Fibroblast of lung (primary cell): ENCODE results near the gene IL17B. TPM values are rescaled to one million over a fixed set of nuclear protein-coding genes. Genes with fewer than 3 reads are reported as not detected.
A peak's percentile ranks its signal among the peaks of the same experiment; 100 is the strongest.

Experiments
- DNase-seq, 2 donors: peaks; one replicate each; pipeline versions ENCODE4 v3.0.0 to v3.0.0-alpha.2; 2010; ENCODE audit warnings: low read depth in 2 of 2
- H2AFZ ChIP-seq: 2 replicates; pipeline ENCODE4 v1.5.1; 2012; ENCODE audit warnings: low read length, control low read depth, inconsistent platforms
- H3K27ac ChIP-seq: 2 replicates; pipeline ENCODE4 v1.5.1; 2011; ENCODE audit warnings: low read length, control low read depth; ENCODE audit not compliant: insufficient read depth
- H3K27me3 ChIP-seq: 2 replicates; pipeline ENCODE4 v1.5.1; 2011; ENCODE audit warnings: mild to moderate bottlenecking, low read length; ENCODE audit not compliant: control insufficient read depth, insufficient read depth
- H3K36me3 ChIP-seq: 2 replicates; pipeline ENCODE4 v1.5.1; 2011; ENCODE audit warnings: low read length; ENCODE audit not compliant: control insufficient read depth, insufficient read depth
- H3K4me1 ChIP-seq: 2 replicates; pipeline ENCODE4 v1.5.1; 2011; ENCODE audit warnings: low read length; ENCODE audit not compliant: control insufficient read depth, insufficient read depth; ENCODE audit errors: extremely low read depth
- H3K4me2 ChIP-seq: 2 replicates; pipeline ENCODE4 v1.5.1; 2011; ENCODE audit warnings: low read length, control low read depth; ENCODE audit not compliant: insufficient read depth; ENCODE audit errors: extremely low read depth
- H3K4me3 ChIP-seq, 4 experiments: fragments of 200-600 bp in 1 of 4; sonication (generic) in 1 of 4; replicated peaks in 1 of 4; 2 replicates each; pipeline ENCODE4 v1.5.1; 2011 to 2016; ENCODE audit warnings: low read length in 4 of 4, low read depth in 3 of 4, mild to moderate bottlenecking in 3 of 4, control low read depth in 2 of 4, inconsistent platforms in 1 of 4, mixed read lengths in 1 of 4; ENCODE audit not compliant: insufficient read depth in 1 of 4; ENCODE audit errors: control extremely low read depth in 1 of 4
- H3K79me2 ChIP-seq: 2 replicates; pipeline ENCODE4 v1.5.1; 2012; ENCODE audit warnings: mild to moderate bottlenecking, low read length, inconsistent platforms; ENCODE audit not compliant: control insufficient read depth, insufficient read depth
- H3K9ac ChIP-seq: 2 replicates; pipeline ENCODE4 v1.5.1; 2011; ENCODE audit warnings: mild to moderate bottlenecking, low read length, control low read depth; ENCODE audit not compliant: insufficient read depth
- H3K9me3 ChIP-seq: 2 replicates; pipeline ENCODE4 v1.5.1; 2012; ENCODE audit warnings: low read depth, low read length; ENCODE audit not compliant: control insufficient read depth, insufficient read depth
- H4K20me1 ChIP-seq: 2 replicates; pipeline ENCODE4 v1.5.1; 2011; ENCODE audit warnings: low read length; ENCODE audit not compliant: control insufficient read depth, insufficient read depth; ENCODE audit errors: extremely low read depth
- CTCF ChIP-seq, 2 donors: IDR thresholded peaks in 1 of 2; conservative IDR thresholded peaks in 1 of 2; 1 replicate in 1 of 2; 2 replicates in 1 of 2; pipeline ENCODE4 v1.5.1; 2011 to 2012; ENCODE audit warnings: low read length in 2 of 2, control low read depth in 1 of 2, inconsistent platforms in 1 of 2, low read depth in 1 of 2, mild to moderate bottlenecking in 1 of 2
- EZH2 ChIP-seq: IDR thresholded peaks from 2 replicates; pipeline ENCODE4 v1.5.1; 2012; ENCODE audit warnings: low read length, control low read depth, mild to moderate bottlenecking; ENCODE audit errors: missing control alignments
- polyA plus RNA-seq, 2 donors: library from polyadenylated mRNA; depleted of rRNA in 1 of 2; stranded (reverse) in 1 of 2; unstranded in 1 of 2; fragments of >200 nt; gene quantifications; 2 replicates each; pipeline ENCODE4 v1.2.1, GENCODE V29; 2011 to 2012; ENCODE audit warnings: missing spikeins in 1 of 2
- total RNA-seq: library from RNA; depleted of rRNA; stranded (reverse); fragments of >200 nt; gene quantifications from 2 replicates; pipeline ENCODE4 v1.2.1, GENCODE V29; 2014

IL17B gene
- total and polyA plus RNA-seq, 2 donors (not counting 1 experiment from before 2014, with no cell fraction given), result 0.34 TPM; not detected in 1

- peak within 1 kb of the TSS; percentile 62 to 88 (median 75) for H3K4me3 ChIP-seq
Measured at GRCh38 chr5:149357370-149358293, 21.5 kb downstream of the IL17B start, which contains the start of gene PCYOX1L. PCYOX1L (plus strand) TSS chr5:149358046; CDS start chr5:149358069, 23 bp downstream.

DNA sequence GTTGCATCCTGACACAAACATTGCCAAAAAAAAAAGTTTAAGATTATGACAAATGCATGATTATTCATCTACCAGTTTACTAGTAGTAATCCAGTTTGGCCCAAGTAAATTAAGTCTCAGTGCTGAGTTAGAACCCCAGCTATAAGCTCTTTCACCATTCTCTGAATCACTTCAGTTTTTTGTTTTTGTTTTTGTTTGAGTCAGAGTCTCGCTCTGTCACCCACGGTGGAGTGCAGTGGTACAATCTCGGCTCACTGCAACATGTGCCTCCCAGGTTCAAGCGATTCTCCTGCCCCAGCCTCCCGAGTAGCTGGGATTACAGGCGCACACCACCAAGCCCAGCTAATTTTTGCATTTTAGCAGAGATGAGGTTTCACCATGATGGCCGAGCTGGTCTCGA is 22.7 kb downstream of the IL17B start:
- no peak overlapping the region for H3K27ac ChIP-seq

More at GRCh38 chr5:149357370-149358293, 21.5 kb downstream of the IL17B start, which contains the start of gene PCYOX1L:
- H3K36me3 ChIP-seq, result peaks cover 2% of the 10 kb centered on the region
- no peaks in the 10 kb centered on the region for H3K79me2 ChIP-seq
- peak within 1 kb of the TSS; percentile 65 for H3K27ac ChIP-seq
- no peaks in the 10 kb centered on the region for H4K20me1 ChIP-seq
- TF ChIP-seq EZH2 (no peak), CTCF (conservative IDR thresholded peaks at IDR 0.05 in 1 of 2, IDR thresholded peaks at IDR 0.05 in 1 of 2; ENCODE audit: low read depth in 1 of 2, low read length in 2 of 2) (no peak)
- H3K27me3 ChIP-seq, result no peaks in the 10 kb centered on the region
- H3K4me2 ChIP-seq, result peak within 1 kb of the TSS; percentile 80
- peaks cover 6% of the 10 kb centered on the region for H3K4me1 ChIP-seq
- H3K9me3 ChIP-seq, result no peaks in the 10 kb centered on the region
- H3K9ac ChIP-seq, result peak within 1 kb of the TSS; percentile 67
- DNase-seq, result peak; percentile 92 to 95
- peak within 1 kb of the TSS; percentile 77 for H2AFZ ChIP-seq

More for the DNA sequence above, 22.7 kb downstream of the IL17B start:
- TF ChIP-seq EZH2 (no peak), CTCF (conservative IDR thresholded peaks at IDR 0.05 in 1 of 2, IDR thresholded peaks at IDR 0.05 in 1 of 2; ENCODE audit: low read depth in 1 of 2, low read length in 2 of 2) (no peak)
- H3K9me3 ChIP-seq, result no peaks in the 10 kb centered on the region
- H2AFZ ChIP-seq, result no peak overlapping the region
- no peaks in the 10 kb centered on the region for H3K79me2 ChIP-seq
- H3K4me2 ChIP-seq, result no peak overlapping the region
- H4K20me1 ChIP-seq, result no peaks in the 10 kb centered on the region
- peaks cover 6% of the 10 kb centered on the region for H3K4me1 ChIP-seq
- no peak for DNase-seq
- H3K4me3 ChIP-seq, result no peak overlapping the region
- H3K36me3 ChIP-seq, result peaks cover 7% of the 10 kb centered on the region
- no peaks in the 10 kb centered on the region for H3K27me3 ChIP-seq
- no peak overlapping the region for H3K9ac ChIP-seq
